HG02763 (cell line): ENCODE results near the gene MAX.

Source experiments
- ATAC-seq: cut with Tn5 transposase; IDR thresholded peaks from one replicate; pipeline ENCODE4 v1.9.1; 2021; ENCODE audit warnings: mild to moderate bottlenecking, moderate library complexity; ENCODE audit not compliant: unreplicated experiment

The MAX gene

DNA sequence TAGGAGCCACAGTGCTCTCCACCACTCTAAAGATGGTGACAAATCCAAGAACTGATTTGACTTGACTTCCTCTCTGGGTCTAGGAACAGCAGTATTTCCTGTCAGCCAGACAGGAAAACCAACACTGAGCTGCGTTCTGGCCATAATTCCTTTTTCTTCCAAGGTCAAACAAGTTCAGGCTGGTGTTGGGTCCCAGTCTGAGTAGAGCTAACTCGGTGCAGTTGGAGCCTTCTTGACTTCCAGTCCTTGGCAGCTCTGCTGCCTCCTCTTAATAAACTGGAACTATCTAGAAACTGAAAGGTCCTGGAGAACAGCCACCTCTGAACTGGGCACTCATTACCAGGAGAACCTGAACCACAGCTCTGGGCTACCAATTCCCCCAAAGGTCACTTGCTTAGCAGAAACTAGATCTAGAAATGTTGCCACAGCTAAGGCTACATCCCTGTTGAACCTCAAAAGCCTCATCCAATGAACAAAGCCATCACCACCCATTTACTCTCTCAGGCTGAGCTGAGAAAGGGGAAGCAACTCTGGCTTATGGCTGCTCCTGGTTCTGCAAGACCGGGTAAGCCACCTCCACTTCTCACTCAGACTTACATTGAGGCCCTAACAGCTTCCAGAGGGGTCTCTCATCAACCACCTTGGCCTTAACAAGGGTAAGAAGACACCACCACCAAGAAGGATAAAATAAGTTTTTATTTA lies 27.7 kb downstream of the MAX start:
- ATAC-seq, result no peak

DNA sequence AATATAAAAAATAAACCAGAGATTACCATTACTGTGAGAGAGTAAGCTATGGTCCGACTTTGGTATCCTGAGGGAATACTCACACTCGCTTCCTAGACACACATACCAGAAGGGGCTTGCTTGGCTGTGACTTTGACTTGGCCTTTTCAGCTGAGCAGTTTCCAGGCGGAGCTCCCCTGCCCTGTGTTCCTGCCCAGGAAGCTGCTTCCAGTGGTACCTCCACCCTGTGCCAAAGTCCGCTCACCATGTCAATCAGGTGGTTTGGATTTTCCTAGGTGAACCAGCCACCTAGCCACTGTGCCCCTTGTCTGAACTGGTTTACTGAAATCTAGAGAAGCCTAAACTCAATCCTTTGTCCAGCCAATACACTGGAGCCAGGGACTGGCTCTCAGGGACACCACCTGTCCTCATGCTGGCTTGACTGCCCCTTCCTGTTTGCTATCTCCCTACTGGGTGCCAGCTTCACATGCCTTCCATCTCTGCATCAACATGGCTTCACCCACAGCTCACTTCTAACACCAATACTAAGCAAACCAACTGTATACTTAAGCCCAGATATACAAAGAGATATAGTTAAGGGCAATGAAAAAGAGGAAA lies 28.6 kb downstream of the MAX start:
- ATAC-seq, result no peak

DNA sequence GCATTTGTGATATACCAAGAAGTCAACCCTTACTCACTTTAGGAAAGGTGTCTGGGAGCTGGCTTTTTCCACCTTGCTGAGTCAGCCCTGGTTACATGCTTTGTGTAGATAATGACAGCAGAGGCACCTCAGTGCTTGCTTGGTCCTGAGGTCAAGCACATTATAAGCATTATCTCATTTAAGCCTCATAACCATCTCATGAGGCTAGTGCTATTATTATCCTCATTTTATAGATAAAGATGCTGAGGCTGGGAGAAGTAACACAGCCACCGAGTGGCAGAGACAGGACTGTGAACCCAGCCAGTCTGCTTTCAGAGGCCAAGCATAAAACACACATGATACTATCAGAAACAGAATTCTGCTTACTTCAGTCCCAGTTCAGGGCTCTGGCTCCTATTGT lies 29.4 kb downstream of the MAX start:
- no peak for ATAC-seq

DNA sequence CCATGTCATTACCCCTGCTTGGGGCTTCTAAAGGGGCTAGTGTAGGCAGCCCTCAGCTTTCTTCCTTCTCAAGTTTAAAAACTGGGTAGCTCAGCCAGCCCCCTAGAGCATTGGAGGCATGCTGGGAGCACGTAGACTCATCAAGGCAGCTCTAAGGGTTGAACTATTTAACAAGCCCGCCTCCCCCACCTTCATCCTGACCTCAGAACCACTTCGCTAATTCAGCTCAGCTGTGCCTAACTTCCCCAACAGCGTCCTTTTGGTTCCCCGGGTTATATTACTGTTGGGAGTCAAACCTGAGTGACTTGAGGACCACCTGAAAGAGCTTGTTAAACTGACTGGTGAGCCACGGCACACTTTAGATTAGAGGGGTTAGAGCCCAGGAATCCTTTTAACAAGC lies 30.1 kb downstream of the MAX start:
- ATAC-seq, result no peak

DNA sequence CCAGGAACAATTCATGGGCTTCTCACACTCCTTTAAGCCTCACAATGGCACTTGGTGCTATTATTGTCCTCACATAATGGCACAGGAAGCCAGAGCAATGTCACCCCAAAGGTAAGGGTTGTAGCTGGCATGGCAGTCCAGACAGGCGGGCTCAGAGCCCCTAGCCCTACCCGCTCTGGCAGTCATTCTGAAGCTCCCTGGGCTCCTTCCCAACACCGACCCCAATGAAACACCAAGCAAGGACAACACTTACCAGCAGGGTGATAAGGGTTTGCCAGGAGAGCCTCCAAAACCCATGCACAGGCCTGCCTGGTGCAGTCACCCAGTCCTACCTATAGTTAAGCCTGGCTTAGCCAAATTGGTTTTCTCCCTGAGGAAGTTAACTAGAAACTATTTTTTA lies 30.8 kb downstream of the MAX start:
- no peak for ATAC-seq

DNA sequence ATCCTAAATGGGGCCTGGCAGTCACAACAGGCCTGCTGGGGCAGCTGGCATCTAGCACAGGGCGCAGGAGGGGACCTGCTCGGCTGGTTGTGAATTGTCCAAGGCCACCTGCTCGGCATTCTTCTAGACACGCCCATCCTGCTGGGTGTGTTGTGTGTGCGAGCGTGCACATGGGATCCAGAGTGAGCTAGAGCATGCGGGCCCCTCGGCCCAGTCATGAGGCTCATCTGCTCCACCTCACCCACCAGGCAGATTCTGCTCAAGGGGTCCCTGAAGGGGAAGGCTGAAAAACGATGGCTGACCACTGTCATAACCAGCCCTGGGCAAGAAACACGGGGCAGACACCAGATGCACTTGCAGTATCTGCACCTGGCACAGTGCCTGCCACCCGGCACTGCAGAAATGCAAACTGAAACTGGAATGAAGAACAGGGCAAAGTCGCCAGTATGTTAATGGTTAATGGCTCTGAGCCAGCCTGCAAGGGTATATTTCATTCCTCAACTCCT lies 31.8 kb downstream of the MAX start:
- ATAC-seq, result no peak

DNA sequence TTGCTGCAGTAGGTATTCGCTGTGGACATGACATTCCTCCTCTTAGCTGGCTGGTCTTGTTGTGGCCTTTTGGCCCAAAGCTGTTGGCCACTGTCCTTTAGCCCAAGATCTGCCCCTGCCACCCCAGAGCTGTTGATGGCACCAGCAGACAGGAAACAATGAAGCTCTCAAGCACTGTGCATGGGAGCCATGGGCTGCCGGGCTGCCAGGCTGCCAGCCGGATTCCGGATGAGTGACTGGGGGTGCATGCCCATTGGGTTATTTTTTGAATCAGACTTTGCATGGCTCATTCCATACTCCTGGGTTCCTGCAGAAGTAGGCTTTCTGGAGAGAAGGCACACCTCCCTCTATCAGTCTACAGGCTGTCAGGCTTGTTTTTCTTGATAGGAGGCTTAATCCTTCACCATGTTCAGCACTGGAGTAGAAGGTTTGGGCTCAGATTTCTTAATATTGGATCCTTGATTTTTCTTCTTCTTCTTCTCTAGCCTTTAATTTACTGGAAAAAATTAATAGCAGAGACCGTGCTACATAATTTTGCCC lies 32.4 kb downstream of the MAX start:
- no peak for ATAC-seq

DNA sequence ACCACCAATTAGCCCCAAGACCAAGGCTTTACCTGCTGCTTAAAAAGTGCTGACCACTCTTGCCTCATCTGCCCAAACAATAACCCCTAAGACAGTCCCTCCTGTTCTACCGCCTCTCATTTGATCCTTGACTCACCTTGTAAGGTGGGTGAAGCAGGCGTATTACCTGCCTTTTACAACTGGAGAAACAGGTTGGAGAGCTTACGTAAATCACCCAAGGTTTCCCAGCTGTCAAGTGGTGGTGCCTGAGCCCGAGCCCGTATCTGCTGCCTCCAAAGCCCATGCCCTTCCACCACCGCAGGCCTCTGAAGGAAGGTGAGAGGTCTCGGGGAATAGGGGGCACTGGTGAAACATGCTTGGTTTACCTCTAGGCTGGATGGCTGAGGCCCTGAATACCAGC lies 36.6 kb downstream of the MAX start:
- no peak for ATAC-seq

DNA sequence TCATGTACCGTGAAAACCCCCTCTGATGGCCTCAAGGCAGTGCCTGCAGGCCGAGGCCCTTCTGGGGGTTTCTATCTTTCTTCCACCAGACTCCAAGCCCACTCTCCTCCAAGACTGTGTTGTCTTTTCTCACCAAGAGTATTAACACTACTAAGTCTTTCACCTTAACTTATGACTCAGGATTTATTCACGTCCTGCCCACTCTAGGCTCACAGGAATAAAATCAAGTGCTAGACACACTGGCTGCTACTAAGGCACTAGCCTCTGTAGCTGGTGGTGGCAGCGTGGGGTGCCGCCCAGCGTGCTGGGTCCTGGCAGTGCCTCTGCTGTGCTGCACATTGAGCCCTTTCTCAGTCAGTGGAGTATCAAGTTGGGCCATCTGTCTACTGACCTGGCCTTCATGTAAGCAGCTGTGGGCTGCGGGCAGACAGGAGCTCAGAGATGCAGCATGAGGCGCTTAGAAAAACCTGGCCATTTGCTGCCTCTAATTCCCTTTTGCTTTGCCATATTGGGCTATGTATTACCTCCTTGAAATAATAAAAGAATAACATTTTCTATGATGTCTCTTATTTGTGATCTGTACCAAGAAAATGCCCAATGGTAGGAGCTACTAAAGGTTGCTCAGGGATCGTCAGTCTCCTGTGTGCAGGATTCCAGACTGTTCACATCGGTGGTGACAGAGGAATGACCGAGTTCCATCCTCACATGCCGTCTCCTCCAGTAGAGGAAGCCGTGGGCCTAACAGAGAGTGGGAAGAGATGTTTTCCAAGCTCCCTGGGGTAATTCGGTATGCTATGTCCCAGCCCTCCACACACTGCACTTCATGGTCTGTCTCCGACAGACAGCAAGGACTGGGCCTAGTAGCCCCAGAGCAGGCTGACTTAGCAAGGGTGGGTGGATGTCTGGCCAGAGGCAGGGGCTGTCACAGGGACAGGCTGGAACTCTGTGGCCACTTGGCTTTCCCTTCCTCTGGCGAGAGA lies 39.9 kb downstream of the MAX start:
- no peak for ATAC-seq

DNA sequence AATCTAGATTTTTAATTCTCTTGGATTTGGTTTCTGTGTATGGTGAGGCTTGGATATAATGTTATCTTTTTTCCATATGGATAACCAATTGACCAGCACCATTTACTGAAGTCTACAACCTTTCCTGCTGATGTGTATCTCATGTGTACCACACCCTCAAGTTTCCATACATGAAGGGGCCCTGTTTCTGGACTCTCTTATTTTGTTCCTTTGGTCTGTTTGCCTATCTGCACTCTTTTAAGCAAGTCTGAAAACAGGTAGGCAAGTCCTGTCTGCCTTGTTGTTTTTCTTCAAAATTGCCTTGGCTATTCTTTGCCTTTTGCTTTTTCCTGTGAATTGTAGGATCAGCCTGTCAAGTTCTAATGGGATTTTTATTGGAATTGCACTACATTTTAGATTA lies 44.6 kb downstream of the MAX start:
- no peak for ATAC-seq

DNA sequence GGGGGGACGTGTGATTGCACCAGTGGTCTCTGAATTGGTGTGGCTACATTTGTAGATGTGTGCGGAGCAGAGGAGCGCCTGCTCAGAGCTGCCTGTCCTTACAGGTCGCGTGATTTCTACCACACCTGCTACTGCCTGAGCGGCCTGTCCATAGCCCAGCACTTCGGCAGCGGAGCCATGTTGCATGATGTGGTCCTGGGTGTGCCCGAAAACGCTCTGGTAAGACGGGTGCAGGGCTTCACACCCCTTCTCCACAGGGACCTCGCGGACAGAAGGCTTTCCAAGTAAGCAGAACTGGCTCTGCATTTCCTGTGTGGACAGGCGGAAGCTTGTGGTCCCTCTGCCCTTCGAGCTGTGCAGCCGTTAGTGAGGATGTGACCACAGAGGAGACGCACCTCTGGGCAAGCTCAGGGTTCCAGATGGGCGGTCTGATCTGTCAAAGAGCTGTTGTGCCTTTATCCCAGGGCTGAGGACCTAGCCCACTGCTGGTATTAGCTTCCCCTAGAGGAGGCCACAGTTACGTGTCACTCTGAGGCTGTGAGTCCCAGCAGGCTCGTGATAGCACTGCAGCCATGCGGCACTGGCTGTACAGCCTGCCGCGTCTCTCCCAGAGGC lies 47.7 kb downstream of the MAX start:
- ATAC-seq, result no peak

DNA sequence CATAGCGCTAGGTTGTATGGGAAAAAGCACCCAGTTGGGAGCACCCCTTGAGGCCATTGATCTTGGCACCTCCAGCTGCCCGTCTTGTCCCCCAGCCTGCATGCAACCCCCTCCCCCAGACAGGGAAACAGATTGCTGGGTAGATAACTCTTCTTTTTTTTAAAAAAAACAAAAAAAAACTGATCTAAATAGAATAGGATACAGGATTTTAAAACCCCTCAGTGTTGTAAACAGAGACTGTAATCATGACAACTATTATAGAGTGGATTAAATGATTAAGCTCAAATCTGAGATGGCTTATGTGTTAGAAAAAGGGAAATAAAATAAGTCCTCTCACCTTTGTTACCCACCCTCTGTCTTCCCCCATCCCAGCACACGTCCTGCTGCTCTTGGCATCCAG lies 48.9 kb downstream of the MAX start:
- ATAC-seq, result no peak

DNA sequence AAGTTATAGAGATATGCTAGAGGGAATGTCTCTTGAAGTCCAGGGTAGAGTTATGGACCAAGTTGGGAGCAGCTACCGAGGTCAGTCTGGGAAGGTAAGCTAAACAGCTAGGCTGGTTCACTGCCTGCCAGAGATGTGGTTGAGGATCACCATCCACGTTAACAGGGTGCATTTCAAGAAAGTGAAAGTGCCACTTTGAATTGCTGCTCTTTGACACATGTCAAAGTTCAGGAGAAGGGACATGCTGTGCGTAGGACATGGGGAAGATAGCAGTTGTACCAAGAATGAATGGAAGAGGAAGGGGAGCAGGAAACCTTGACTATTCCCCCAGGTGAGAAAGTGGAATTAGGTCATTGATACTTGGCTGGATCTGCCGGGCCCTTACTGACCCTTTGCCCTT lies 49.5 kb downstream of the MAX start:
- ATAC-seq, result no peak

DNA sequence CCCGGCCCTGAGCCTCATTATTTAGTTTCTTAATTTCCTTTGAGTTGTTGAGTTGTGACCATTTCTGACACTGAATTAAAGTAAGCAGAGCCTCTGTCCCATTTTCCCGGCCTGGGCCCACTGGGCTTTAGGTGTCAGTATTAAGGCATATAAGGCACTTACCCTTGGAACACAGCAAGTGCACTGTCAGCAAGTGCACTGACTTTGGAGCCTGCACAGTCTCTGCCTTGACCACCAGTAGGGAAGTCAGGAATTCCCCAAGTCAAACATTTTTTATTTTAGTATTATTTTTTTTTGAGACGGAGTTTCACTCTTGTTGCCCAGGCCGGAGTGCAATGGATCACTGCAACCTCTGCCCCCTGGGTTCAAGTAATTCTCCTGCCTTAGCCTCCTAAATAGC lies 56.6 kb downstream of the MAX start:
- no peak for ATAC-seq

DNA sequence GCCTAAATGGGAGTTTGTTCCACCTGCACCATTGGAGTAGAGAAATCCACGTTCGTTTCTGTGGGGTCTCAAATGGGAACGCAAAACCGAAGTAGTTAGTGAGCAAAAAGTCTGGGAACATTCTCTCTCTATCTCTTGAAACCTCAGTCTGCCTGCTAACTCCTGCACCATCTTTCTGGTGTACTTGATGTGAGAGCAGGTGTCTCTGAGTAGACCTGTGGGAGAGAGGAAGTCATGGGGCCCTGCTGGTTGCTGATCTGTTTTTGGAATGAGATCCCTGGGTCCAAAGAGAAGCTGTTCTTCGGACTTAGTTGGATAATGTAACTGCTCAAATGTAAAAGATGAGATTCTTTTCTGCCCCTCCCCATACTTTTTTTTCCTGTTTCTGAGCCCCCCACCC lies 57.3 kb downstream of the MAX start:
- ATAC-seq, result no peak

DNA sequence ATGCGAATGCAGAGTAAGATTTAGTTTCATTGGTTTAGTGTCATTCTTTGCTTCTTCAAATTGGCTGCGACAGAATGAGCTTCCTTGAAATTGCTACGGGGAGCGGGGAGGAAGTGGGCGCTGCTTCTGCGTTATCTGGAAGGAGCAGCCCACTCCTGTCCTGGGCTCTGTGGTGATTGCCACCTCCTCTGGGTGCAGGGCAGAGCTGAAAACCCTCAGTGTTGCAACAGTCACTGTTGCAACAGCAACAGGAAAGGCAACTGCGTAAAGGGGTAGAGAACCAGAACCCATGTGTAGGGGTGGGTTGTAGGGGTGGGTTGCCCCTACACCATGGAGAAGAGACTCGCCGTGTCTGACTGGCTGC lies 57.7 kb downstream of the MAX start:
- no peak for ATAC-seq

DNA sequence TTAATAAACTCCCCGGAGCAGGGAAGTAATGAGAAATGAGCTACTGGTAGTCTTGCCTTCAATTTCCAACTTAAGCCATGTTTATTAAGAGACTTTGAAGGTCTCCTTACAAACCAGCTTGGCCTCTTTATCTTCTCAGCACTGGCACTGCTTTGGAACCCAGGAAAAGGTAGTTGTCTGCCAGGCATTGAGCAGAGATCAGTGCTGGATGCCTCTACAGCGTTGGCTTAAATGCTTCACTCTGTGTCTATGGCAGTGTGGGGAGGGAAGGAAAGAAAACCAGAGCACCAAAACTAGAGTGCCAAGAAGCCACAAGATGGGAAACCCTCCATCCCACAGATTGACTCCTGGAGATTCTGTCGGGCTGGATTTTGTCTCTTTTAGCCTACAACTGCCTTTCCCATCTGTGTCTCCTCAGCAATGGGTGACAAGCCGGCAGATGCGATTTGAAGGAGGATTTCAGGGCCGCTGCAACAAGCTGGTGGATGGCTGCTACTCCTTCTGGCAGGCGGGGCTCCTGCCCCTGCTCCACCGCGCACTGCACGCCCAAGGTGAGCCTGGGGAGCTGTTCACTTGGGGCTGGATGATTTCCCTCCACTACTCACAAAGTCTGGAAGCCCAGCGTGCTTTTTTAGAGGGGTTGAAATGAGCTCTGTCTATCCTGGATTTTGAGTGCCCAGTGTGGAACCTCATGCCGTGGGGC lies 58.3 kb downstream of the MAX start:
- ATAC-seq, result no peak

DNA sequence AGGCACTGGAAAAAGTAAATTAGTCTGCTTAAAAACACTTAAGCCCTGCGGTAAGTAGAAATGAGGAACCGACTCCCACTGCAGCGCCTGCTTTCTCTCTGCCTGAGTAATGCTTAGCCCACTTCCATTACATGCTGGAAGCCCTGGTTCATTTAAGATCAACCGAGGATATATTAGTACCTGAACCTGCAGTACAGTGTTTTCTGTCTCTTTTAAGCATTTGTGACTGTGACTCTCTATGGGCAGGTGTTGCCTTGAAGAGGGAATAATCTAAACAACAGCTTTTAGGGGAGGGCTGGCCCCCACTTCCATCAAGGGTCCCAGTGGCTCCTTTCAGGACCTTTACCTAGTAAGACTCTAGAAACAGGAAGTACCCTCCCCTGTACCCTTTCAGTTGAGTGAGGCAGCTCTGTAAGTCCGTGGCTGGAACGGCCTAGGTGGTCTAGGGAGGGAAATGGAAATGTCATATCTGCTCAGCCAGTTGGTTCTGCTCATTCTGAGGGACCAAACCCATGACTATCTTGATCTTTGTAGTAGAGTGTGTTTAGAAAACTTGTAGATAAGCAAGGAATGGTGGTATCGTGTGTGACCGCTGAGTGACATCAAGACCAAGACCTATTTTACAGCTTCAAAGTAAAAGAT lies 59.5 kb downstream of the MAX start:
- peak; percentile 50 for ATAC-seq

DNA sequence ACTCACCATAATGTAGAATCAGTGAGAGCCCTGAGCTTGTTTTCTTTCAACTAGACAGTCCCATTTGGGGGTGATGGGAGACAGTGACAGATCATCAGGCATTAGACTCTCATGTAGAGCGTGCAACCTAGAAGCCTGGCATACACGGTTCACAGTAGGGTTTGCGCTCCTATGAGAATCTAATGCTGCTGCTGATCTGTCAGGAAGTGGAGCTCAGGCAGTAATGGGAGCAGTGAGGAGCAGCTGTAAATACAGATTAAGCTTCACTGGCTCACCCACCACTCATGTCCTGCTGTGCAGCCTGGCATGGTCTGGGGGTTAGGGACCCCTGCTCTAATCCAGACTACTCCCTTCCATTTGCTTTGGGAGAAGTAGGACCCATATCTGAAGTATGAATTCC lies 60.0 kb downstream of the MAX start:
- ATAC-seq, result no peak

DNA sequence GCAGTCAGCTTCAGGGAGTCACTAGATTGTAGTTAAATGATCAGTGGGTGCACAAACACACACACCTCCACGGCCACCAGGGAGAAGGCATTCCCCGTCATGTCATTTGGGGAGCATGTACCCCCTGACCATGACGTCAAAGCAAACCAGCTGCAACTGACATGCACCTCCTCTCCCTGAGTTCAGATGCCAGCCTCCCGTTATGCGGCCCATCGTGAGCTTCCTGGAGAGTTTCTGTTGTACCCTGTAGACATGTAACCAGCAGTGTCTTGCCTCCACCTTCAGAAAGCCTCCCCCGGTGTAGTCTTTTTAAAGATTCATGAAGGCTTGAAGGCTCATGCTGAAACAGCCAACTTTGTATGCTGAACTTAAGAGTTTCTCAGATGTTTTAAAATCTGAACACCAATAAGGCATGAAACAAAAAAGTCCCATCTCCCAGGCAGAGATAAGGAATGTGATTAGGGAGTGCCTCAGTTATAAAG lies 60.8 kb downstream of the MAX start:
- ATAC-seq, result no peak
